SU-DHL-6 (cell line): Measurements from ENCODE around the gene COL16A1.

Experiments
- H2AFZ ChIP-seq: fragments of 200-600 bp; sonication (generic); 2 replicates; pipeline ENCODE4 v1.6.1; 2014; ENCODE audit warnings: low read depth, mild to moderate bottlenecking, moderate library complexity, mixed read lengths, antibody characterized with exemption, low read length; ENCODE audit not compliant: severe bottlenecking
- H3F3A ChIP-seq: fragments of 200-600 bp; shearing (Covaris generic); 2 replicates; pipeline ENCODE4 v1.6.0; 2016; ENCODE audit warnings: antibody characterized with exemption, mild to moderate bottlenecking; ENCODE audit not compliant: insufficient read depth
- H3K27ac ChIP-seq: fragments of 200-600 bp; sonication (generic); 2 replicates; pipeline ENCODE4 v1.5.1; 2016; ENCODE audit warnings: low read depth, mild to moderate bottlenecking, low read length, moderate library complexity, mixed read lengths
- H3K27me3 ChIP-seq: fragments of 200-600 bp; sonication (generic), shearing (Covaris generic); 2 replicates; pipeline ENCODE4 v1.6.0; 2014; ENCODE audit warnings: mild to moderate bottlenecking, low read length
- H3K36me3 ChIP-seq: fragments of 200-600 bp; sonication (generic); 2 replicates; pipeline ENCODE4 v1.6.1; 2014; ENCODE audit warnings: mild to moderate bottlenecking, low read length, mixed read lengths
- H3K4me2 ChIP-seq: fragments of 300-600, 200-600 bp; shearing (Covaris generic), sonication (generic); 2 replicates; pipeline ENCODE4 v1.6.0; 2014; ENCODE audit warnings: low read length, low read depth, mild to moderate bottlenecking; ENCODE audit not compliant: poor library complexity, severe bottlenecking
- H3K4me3 ChIP-seq: fragments of 200-600 bp; sonication (generic); 2 replicates; pipeline ENCODE4 v1.5.1; 2014; ENCODE audit warnings: antibody characterized with exemption, low read length, mild to moderate bottlenecking, mixed read lengths; ENCODE audit not compliant: insufficient read depth, poor library complexity, severe bottlenecking
- H3K79me2 ChIP-seq: fragments of 200-600 bp; sonication (generic); 2 replicates; pipeline ENCODE4 v1.6.1; 2014; ENCODE audit warnings: mild to moderate bottlenecking, low read length, moderate library complexity; ENCODE audit not compliant: insufficient read depth
- H3K9ac ChIP-seq: fragments of 200-600 bp; sonication (generic); 2 replicates; pipeline ENCODE4 v1.7.0; 2014; ENCODE audit warnings: mild to moderate bottlenecking, low read length
- H3K9me2 ChIP-seq: fragments of 200-600 bp; sonication (generic); replicated peaks from 2 replicates; pipeline ENCODE4 v1.6.1; 2014; ENCODE audit warnings: low read length; ENCODE audit not compliant: insufficient read depth
- H3K9me3 ChIP-seq: fragments of 200-600 bp; sonication (generic); 2 replicates; pipeline ENCODE4 v1.6.1; 2014; ENCODE audit warnings: low read length, mixed read lengths; ENCODE audit not compliant: insufficient read depth
- H4K20me1 ChIP-seq: fragments of 200-600 bp; sonication (generic); 2 replicates; pipeline ENCODE4 v1.6.1; 2014; ENCODE audit warnings: low read depth, mild to moderate bottlenecking, antibody characterized with exemption, low read length, moderate library complexity, mixed read lengths
- EZH2phosphoT487 ChIP-seq: fragments of 200-600 bp; sonication (generic), shearing (Covaris generic); conservative IDR thresholded peaks from 2 replicates; pipeline ENCODE4 v1.6.1; 2018; ENCODE audit warnings: mild to moderate bottlenecking, antibody characterized with exemption, low read length, moderate library complexity, mixed read lengths
- TF ChIP-seq, protein P1 (sequence below): fragments of 200-600 bp; sonication (generic); IDR thresholded peaks from one replicate; pipeline ENCODE4 v1.5.1; 2017; ENCODE audit warnings: antibody characterized with exemption, mild to moderate bottlenecking, low read length, moderate library complexity; ENCODE audit not compliant: insufficient read depth, poor library complexity, severe bottlenecking

The COL16A1 gene

DNA sequence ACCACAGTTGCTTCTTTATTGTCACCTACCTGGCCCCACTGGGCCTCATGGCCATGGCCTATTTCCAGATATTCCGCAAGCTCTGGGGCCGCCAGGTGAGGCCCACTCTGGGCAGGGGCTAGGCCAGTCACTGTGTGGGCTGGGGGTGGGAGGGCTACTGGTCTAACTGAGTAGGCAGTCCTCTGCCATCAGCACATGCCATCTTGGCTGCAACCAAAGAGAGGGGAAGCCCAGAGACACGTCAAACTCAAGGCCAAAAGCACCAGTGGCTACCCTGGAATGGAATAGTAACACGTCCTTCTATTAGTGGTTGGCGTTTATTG lies 82.4 kb downstream of the COL16A1 start:
- Histone ChIP-seq H3K9me2 (no peaks in the 10 kb centered on the region), H3K27ac (no peak overlapping the region), H2AFZ (no peak overlapping the region), H3K9me3 (no peaks in the 10 kb centered on the region), H3K79me2 (no peaks in the 10 kb centered on the region), H3K4me2 (no peak overlapping the region), H4K20me1 (no peaks in the 10 kb centered on the region), H3F3A (no peaks in the 10 kb centered on the region), H3K27me3 (no peaks in the 10 kb centered on the region), H3K9ac (no peak overlapping the region), H3K36me3 (no peaks in the 10 kb centered on the region), H3K4me3 (no peak overlapping the region)
- no peak for TF ChIP-seq EZH2phosphoT487
- TF ChIP-seq, protein P1, sequence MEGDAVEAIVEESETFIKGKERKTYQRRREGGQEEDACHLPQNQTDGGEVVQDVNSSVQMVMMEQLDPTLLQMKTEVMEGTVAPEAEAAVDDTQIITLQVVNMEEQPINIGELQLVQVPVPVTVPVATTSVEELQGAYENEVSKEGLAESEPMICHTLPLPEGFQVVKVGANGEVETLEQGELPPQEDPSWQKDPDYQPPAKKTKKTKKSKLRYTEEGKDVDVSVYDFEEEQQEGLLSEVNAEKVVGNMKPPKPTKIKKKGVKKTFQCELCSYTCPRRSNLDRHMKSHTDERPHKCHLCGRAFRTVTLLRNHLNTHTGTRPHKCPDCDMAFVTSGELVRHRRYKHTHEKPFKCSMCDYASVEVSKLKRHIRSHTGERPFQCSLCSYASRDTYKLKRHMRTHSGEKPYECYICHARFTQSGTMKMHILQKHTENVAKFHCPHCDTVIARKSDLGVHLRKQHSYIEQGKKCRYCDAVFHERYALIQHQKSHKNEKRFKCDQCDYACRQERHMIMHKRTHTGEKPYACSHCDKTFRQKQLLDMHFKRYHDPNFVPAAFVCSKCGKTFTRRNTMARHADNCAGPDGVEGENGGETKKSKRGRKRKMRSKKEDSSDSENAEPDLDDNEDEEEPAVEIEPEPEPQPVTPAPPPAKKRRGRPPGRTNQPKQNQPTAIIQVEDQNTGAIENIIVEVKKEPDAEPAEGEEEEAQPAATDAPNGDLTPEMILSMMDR, result no peak

DNA sequence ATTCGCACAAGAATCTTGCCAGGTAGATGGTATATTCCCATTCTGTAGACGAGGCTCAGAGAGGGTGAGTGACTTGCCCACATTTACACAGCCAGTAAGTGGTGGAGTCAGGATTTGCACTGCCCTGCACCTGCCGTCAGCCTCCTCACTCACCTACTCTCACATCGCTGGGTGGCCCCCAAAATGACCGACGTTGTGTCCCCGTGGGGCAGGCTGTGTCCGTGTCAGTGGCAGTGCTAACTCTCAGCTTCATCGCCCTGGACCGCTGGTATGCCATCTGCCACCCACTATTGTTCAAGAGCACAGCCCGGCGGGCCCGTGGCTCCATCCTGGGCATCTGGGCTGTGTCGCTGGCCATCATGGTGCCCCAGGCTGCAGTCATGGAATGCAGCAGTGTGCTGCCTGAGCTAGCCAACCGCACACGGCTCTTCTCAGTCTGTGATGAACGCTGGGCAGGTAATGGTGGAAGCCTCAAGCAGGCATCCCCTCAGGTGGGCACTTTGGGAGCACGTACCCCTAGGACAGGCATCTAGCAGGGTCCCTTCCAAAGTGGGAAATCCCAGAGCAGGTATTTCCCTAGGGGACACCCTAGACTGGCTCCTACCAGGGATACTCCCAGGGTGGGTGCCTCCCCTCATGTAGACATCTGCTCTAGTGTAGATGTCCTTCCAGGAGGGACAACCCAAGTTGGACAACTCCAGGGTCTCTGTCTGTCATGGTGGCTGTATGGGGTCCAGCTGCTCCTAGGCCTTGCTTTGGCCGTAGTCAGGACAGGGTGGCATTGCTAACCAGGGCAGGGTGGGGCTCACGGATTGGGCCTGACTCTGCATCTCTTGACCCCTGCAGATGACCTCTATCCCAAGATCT lies 83.0 kb downstream of the COL16A1 start:
- no peak overlapping the region for H2AFZ ChIP-seq
- no peak overlapping the region for H3K4me2 ChIP-seq
- no peaks in the 10 kb centered on the region for H3K9me2 ChIP-seq
- H3K27ac ChIP-seq, result no peak overlapping the region
- no peak overlapping the region for H3K4me3 ChIP-seq
- no peaks in the 10 kb centered on the region for H3K27me3 ChIP-seq
- H4K20me1 ChIP-seq, result no peaks in the 10 kb centered on the region
- no peaks in the 10 kb centered on the region for H3K36me3 ChIP-seq
- TF ChIP-seq, protein P1, result no peak
- no peak for TF ChIP-seq EZH2phosphoT487
- no peaks in the 10 kb centered on the region for H3K79me2 ChIP-seq
- H3F3A ChIP-seq, result no peaks in the 10 kb centered on the region
- H3K9ac ChIP-seq, result no peak overlapping the region
- H3K9me3 ChIP-seq, result no peaks in the 10 kb centered on the region

DNA sequence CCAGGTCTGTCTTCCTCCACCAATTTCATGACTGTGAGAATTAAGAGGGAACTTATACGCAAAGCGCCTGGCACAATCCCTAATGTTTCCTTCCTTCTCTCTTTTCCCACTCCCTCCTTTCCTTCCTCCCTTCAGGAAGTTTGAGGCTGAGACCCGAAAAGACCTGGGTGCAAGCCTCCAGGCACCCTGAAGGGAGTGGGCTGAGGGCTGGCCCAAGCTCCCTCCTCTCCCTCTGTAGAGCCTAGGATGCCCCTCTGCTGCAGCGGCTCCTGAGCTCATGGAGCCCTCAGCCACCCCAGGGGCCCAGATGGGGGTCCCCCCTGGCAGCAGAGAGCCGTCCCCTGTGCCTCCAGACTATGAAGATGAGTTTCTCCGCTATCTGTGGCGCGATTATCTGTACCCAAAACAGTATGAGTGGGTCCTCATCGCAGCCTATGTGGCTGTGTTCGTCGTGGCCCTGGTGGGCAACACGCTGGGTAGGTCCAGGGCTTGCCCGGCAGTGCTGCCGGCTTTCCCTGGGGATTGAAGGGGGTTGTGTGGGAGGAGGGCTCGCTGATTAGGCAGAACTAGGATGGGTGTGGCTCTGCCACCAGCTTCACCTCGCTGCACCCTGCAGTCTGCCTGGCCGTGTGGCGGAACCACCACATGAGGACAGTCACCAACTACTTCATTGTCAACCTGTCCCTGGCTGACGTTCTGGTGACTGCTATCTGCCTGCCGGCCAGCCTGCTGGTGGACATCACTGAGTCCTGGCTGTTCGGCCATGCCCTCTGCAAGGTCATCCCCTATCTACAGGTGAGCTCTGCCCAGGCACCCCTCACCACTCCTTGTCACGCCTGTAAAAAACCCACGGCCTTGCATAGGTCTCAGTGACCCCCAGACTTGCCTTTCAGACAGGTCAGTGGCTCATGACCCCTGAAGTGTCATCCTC lies 84.6 kb downstream of the COL16A1 start:
- no peaks in the 10 kb centered on the region for H4K20me1 ChIP-seq
- no peaks in the 10 kb centered on the region for H3K9me2 ChIP-seq
- TF ChIP-seq EZH2phosphoT487, result no peak
- TF ChIP-seq, protein P1, result no peak
- no peak overlapping the region for H3K4me2 ChIP-seq
- no peaks in the 10 kb centered on the region for H3F3A ChIP-seq
- no peak overlapping the region for H3K9ac ChIP-seq
- H2AFZ ChIP-seq, result no peak overlapping the region
- H3K36me3 ChIP-seq, result no peaks in the 10 kb centered on the region
- H3K4me3 ChIP-seq, result no peak overlapping the region
- H3K27ac ChIP-seq, result no peak overlapping the region
- no peaks in the 10 kb centered on the region for H3K79me2 ChIP-seq
- no peaks in the 10 kb centered on the region for H3K27me3 ChIP-seq
- H3K9me3 ChIP-seq, result no peaks in the 10 kb centered on the region
